GM19193 (cell line): ENCODE data around the gene CAPN10.

Experiments
- POLR2A ChIP-seq: IDR thresholded peaks from 4 replicates; pipeline ENCODE4 v1.6.1; 2011; ENCODE audit not compliant: insufficient read depth, insufficient read length; ENCODE audit errors: extremely low read depth

Gene CAPN10

GRCh38 chr2:240560084-240560479 lies 26.5 kb upstream of the CAPN10 start, which contains the start of gene DUSP28:
Gene DUSP28 (plus strand): TSS chr2:240560357. CDS start chr2:240560685, 328 bp downstream.
- TF ChIP-seq POLR2A: peak; percentile 70

- peak; percentile 93 for TF ChIP-seq POLR2A
Measured at GRCh38 chr2:240560480-240561324, 25.8 kb upstream of the CAPN10 start.

GRCh38 chr2:240561325-240561971 lies 25.1 kb upstream of the CAPN10 start:
- no peak for TF ChIP-seq POLR2A

- TF ChIP-seq POLR2A: no peak
Measured at GRCh38 chr2:240563951-240564560, 22.5 kb upstream of the CAPN10 start.

- TF ChIP-seq POLR2A: no peak
Measured at GRCh38 chr2:240564561-240565332, 21.8 kb upstream of the CAPN10 start.

- peak; percentile 71 for TF ChIP-seq POLR2A
Measured at GRCh38 chr2:240565333-240566202, 21.0 kb upstream of the CAPN10 start.

- peak; percentile 41 for TF ChIP-seq POLR2A
Measured at GRCh38 chr2:240566203-240567136, 20.1 kb upstream of the CAPN10 start.

- TF ChIP-seq POLR2A: no peak
Measured at GRCh38 chr2:240567137-240567871, 19.2 kb upstream of the CAPN10 start.

GRCh38 chr2:240567872-240568677 lies 18.5 kb upstream of the CAPN10 start, which contains the start of gene RNPEPL1:
Gene RNPEPL1 (plus strand): TSS chr2:240568484. CDS start chr2:240568587, 103 bp downstream.
- TF ChIP-seq POLR2A: no peak

GRCh38 chr2:240568678-240569522 lies 17.6 kb upstream of the CAPN10 start:
- peak; percentile 39 for TF ChIP-seq POLR2A
